IMR-90 (cell line): ENCODE measurements around the gene SF3B2. TPM values are rescaled to one million over a fixed set of nuclear protein-coding genes. Genes with fewer than 3 reads are reported as not detected.

Source experiments
- ATAC-seq: fragments of 200-7000 bp; cut with Tn5 transposase; 2 replicates; pipeline ENCODE4 v1.9.1; 2020; ENCODE audit warnings: low read depth, mild to moderate bottlenecking, moderate library complexity
- BruUV-seq: library from RNA; stranded (reverse); fragments of 400-500 nt; replicated peaks from 2 replicates; lab custom pipeline; 2021; lab: Mats Ljungman, UMichigan
- CTCF ChIA-PET: fragments of 300-600 bp; formaldehyde crosslinking; extraction: SDS; loops from one replicate; lab custom pipeline; 2021; ENCODE audit warnings: antibody characterized with exemption; lab: Yijun Ruan, JAX
- POLR2A ChIA-PET: fragments of 300-600 bp; sonication (Branson Sonifier 250); formaldehyde crosslinking; loops from one replicate; lab custom pipeline; 2022; ENCODE audit warnings: antibody characterized with exemption; ENCODE audit not compliant: unreplicated experiment; lab: Charles Lee
- DNase-seq: peaks from one replicate; pipeline ENCODE4 v3.0.0; 2013
- H2AFZ ChIP-seq: replicated peaks from 2 replicates; pipeline ENCODE3; 2013; ENCODE audit warnings: low read length, mild to moderate bottlenecking; ENCODE audit not compliant: poor library complexity
- H2AK5ac ChIP-seq: 2 replicates; pipeline ENCODE4 v1.6.1; 2013; ENCODE audit warnings: low read depth, low read length, inconsistent platforms
- H2AK9ac ChIP-seq: replicated peaks from 2 replicates; pipeline ENCODE3; 2013; ENCODE audit warnings: mild to moderate bottlenecking, low read depth, low read length, moderate library complexity; ENCODE audit not compliant: poor library complexity
- H2BK120ac ChIP-seq: 2 replicates; pipeline ENCODE4 v1.6.1; 2013; ENCODE audit warnings: low read depth, low read length, inconsistent platforms
- H2BK15ac ChIP-seq: 3 replicates; pipeline ENCODE4 v1.6.1; 2013; ENCODE audit warnings: low read depth, low read length, inconsistent platforms
- H2BK20ac ChIP-seq: 2 replicates; pipeline ENCODE4 v1.6.1; 2013; ENCODE audit warnings: low read depth, mild to moderate bottlenecking, inconsistent platforms, low read length, moderate library complexity
- H2BK5ac ChIP-seq: 2 replicates; pipeline ENCODE4 v1.6.1; 2013; ENCODE audit warnings: mild to moderate bottlenecking, low read depth, low read length, inconsistent platforms; ENCODE audit not compliant: poor library complexity, severe bottlenecking
- H3K14ac ChIP-seq: replicated peaks from 2 replicates; pipeline ENCODE4 v1.6.1; 2013; ENCODE audit warnings: low read depth, low read length, inconsistent platforms
- H3K18ac ChIP-seq: 2 replicates; pipeline ENCODE4 v1.6.1; 2013; ENCODE audit warnings: low read depth, low read length, control low read depth
- H3K23ac ChIP-seq: 2 replicates; pipeline ENCODE4 v1.6.1; 2013; ENCODE audit warnings: low read depth, low read length, inconsistent platforms
- H3K27ac ChIP-seq: 2 replicates; pipeline ENCODE4 v1.5.1; 2013; ENCODE audit warnings: mild to moderate bottlenecking, control low read depth, low read length; ENCODE audit not compliant: insufficient read depth
- H3K27me3 ChIP-seq: 2 replicates; pipeline ENCODE4 v1.6.1; 2013; ENCODE audit warnings: low read length; ENCODE audit not compliant: control insufficient read depth, insufficient read depth
- H3K36me3 ChIP-seq: 2 replicates; pipeline ENCODE4 v1.6.1; 2013; ENCODE audit warnings: low read length, mixed read lengths; ENCODE audit not compliant: control insufficient read depth, insufficient read depth
- H3K4ac ChIP-seq: 2 replicates; pipeline ENCODE4 v1.6.1; 2013; ENCODE audit warnings: low read depth, low read length, inconsistent platforms
- H3K4me1 ChIP-seq: 2 replicates; pipeline ENCODE4 v1.6.1; 2013; ENCODE audit warnings: low read length, mixed read lengths; ENCODE audit not compliant: control insufficient read depth, insufficient read depth
- H3K4me2 ChIP-seq: 2 replicates; pipeline ENCODE4 v1.6.1; 2013; ENCODE audit warnings: low read depth, mild to moderate bottlenecking, control low read depth, low read length, moderate library complexity
- H3K4me3 ChIP-seq: 2 replicates; pipeline ENCODE4 v1.5.1; 2013; ENCODE audit warnings: low read depth, mild to moderate bottlenecking, control low read depth, low read length, moderate library complexity; ENCODE audit not compliant: insufficient read depth
- H3K56ac ChIP-seq: 2 replicates; pipeline ENCODE4 v1.6.1; 2013; ENCODE audit warnings: low read length, inconsistent platforms; ENCODE audit not compliant: insufficient read depth; ENCODE audit errors: extremely low read depth
- H3K79me1 ChIP-seq, 2 experiments: 2 replicates each; pipeline ENCODE4 v1.6.1; 2013; ENCODE audit warnings: low read length in 2 of 2, inconsistent platforms in 1 of 2, low read depth in 1 of 2
- H3K9ac ChIP-seq: 2 replicates; pipeline ENCODE4 v1.6.1; 2013; ENCODE audit warnings: low read depth, low read length, control low read depth
- H3K9me1 ChIP-seq: 2 replicates; pipeline ENCODE4 v1.6.1; 2013; ENCODE audit warnings: low read length, inconsistent platforms; ENCODE audit not compliant: insufficient read depth
- H3K9me3 ChIP-seq: 2 replicates; pipeline ENCODE4 v1.6.1; 2013; ENCODE audit warnings: low read length; ENCODE audit not compliant: control insufficient read depth, insufficient read depth
- H4K20me1 ChIP-seq: 2 replicates; pipeline ENCODE4 v1.6.1; 2013; ENCODE audit warnings: low read length, inconsistent platforms; ENCODE audit not compliant: insufficient read depth
- H4K5ac ChIP-seq: 2 replicates; pipeline ENCODE4 v1.6.1; 2013; ENCODE audit warnings: mild to moderate bottlenecking, low read depth, low read length, control low read depth
- H4K8ac ChIP-seq, 2 experiments: 2 replicates each; pipeline ENCODE4 v1.6.1; 2013; ENCODE audit warnings: low read depth in 2 of 2, low read length in 2 of 2, control low read depth in 1 of 2, inconsistent platforms in 1 of 2
- H4K91ac ChIP-seq: 2 replicates; pipeline ENCODE4 v1.6.1; 2013; ENCODE audit warnings: low read depth, low read length, inconsistent platforms; ENCODE audit not compliant: insufficient read depth
- CEBPB ChIP-seq: IDR thresholded peaks from 2 replicates; pipeline ENCODE4 v1.6.1; 2012; ENCODE audit warnings: low read depth, low read length, improper control_type of control experiment
- RAD21 ChIP-seq: IDR thresholded peaks from 2 replicates; pipeline ENCODE4 v1.6.1; 2012; ENCODE audit warnings: low read length, improper control_type of control experiment
- WGBS, 2 experiments: methylation state at CpG; one replicate each; pipeline versions ENCODE4 v1.1.5 to v1.1.7; 2013; ENCODE audit warnings: missing lambda C conversion rate in 2 of 2; ENCODE audit not compliant: insufficient read length in 1 of 2; ENCODE audit errors: extremely low coverage in 2 of 2; 5-methylcytosine and 5-hydroxymethylcytosine counted together
- dilution Hi-C: fragments of 300-500 bp; cut with HindIII; formaldehyde crosslinking; loops from one replicate; pipeline ENCODE4 v1.14.3; 2018; ENCODE audit warnings: low sequenced_read_pairs; ENCODE audit not compliant: unreplicated experiment
- in situ Hi-C: fragments of 300-500 bp; cut with MboI; formaldehyde crosslinking; loops from 3 replicates; pipeline ENCODE4 v1.14.3; 2019; ENCODE audit warnings: low sequenced_read_pairs, inconsistent platforms, mixed read lengths
- intact Hi-C: fragments of 100-400 bp; cut with micrococcal nuclease; formaldehyde crosslinking; loops from 2 replicates; pipeline ENCODE4 v1.10.0; 2022
- polyA plus RNA-seq, 3 experiments: library from polyadenylated mRNA; depleted of rRNA; stranded (reverse); fragments of >200 nt; gene quantifications; 2 replicates each; pipeline ENCODE4 v1.2.3, GENCODE V29; 2012; ENCODE audit warnings: low replicate concordance in 1 of 3
- total RNA-seq: library from RNA; depleted of rRNA; stranded (reverse); fragments of >200 nt; gene quantifications from 2 replicates; pipeline ENCODE4 v1.2.3, GENCODE V29; 2012

SF3B2 gene
- total and polyA plus RNA-seq, 2 of the 4 experiments (the other 2 are of a cell fraction): 120 to 122 TPM

DNA sequence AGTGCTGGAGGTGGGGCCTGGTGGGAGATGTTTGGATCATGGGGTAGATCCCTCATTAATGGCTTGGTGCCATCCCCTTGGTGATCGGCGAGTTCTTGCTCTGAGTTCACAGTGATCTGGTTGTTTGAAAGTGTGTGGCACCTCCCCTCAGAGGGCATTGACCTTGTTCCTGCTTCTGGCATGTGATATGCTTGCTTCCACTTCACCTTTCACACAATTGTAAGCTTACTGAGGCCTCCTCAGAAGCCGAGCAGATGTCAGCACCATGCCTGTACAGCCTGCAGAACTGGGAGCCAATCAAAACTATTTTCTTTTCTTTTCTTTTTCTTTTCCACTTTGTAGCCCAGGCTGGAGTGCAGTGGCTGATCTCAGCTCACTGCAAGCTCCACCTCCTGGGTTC, 14.8 kb upstream of the SF3B2 start:
- in situ Hi-C loops: no loop called here
- no peak overlapping the region for H2BK120ac ChIP-seq
- no peaks in the 10 kb centered on the region for H3K79me1 ChIP-seq
- ATAC-seq: no peak
- no peak for DNase-seq
- no peak overlapping the region for H3K9ac ChIP-seq
- POLR2A ChIA-PET: interaction anchor here (0.5 kb wide), 1 partner anchor 45 kb away, joined by 3 read pairs; no protein-coding TSS in a partner anchor
- H3K4me1 ChIP-seq: no peaks in the 10 kb centered on the region; the same call in 1 of the 2 replicates
- 0 out of 2 replicates have a peak, but pooled peaks cover 3% of the 10 kb centered on the region for H4K20me1 ChIP-seq
- CTCF ChIA-PET: no interaction called here
- no peak overlapping the region for H2AK9ac ChIP-seq
- H3K14ac ChIP-seq: no peak overlapping the region
- H2BK15ac ChIP-seq: no peak overlapping the region
- H3K36me3 ChIP-seq: no peaks in the 10 kb centered on the region
- no peak overlapping the region for H4K5ac ChIP-seq
- no peaks in the 10 kb centered on the region for H3K9me1 ChIP-seq
- BruUV-seq: no TSS peak
- intact Hi-C loops: no loop called here
- H3K27me3 ChIP-seq: peaks cover 14% of the 10 kb centered on the region
- H3K56ac ChIP-seq: no peak overlapping the region
- H3K27ac ChIP-seq: no peak overlapping the region
- no peak overlapping the region for H2AFZ ChIP-seq
- dilution Hi-C loops: no loop called here
- H3K4me3 ChIP-seq: no peak overlapping the region
- peaks cover 7% of the 10 kb centered on the region; the same call in 1 of the 2 replicates for H3K9me3 ChIP-seq
- no peak for TF ChIP-seq CEBPB
- no peak for TF ChIP-seq RAD21
- no peak overlapping the region for H2BK5ac ChIP-seq
- no peak overlapping the region for H4K8ac ChIP-seq
- H2BK20ac ChIP-seq: no peak overlapping the region
- no peak overlapping the region for H2AK5ac ChIP-seq
- no peak overlapping the region for H3K23ac ChIP-seq
- no peak overlapping the region for H3K4ac ChIP-seq
- H4K91ac ChIP-seq: no peak overlapping the region
- WGBS, 2 experiments: no CpG with 5 or more reads among the region's 3 CpGs
- H3K18ac ChIP-seq: no peak overlapping the region
- H3K4me2 ChIP-seq: no peak overlapping the region
